ENCODE measurements around the gene JAKMIP1.

DNA sequence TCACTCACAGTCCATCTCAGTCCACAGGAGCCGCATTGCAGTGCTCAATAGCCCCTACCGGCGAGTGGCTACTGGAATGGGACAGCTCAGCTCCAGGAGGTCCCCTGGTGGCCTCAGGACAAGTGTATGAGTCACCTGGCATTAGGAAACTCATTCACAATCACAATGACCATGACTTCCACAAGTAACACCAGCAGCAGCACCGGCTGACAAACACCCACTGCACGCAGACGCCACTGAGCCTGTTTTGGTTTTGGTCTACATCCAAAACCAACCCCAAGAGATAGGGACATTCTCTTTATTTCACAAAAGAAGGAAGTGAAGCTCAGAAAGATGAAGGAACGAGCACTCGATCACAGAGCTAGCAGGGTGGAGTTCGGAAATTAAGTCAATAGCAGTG lies 8.1 kb downstream of the JAKMIP1 start:
- TF ChIP-seq ZFX (IDR thresholded peaks at IDR 0.05) = no peak
- no peak for TF ChIP-seq ZNF274 (IDR thresholded peaks at IDR 0.05; ENCODE audit: low read depth, low read length)
- TF ChIP-seq, protein P1, sequence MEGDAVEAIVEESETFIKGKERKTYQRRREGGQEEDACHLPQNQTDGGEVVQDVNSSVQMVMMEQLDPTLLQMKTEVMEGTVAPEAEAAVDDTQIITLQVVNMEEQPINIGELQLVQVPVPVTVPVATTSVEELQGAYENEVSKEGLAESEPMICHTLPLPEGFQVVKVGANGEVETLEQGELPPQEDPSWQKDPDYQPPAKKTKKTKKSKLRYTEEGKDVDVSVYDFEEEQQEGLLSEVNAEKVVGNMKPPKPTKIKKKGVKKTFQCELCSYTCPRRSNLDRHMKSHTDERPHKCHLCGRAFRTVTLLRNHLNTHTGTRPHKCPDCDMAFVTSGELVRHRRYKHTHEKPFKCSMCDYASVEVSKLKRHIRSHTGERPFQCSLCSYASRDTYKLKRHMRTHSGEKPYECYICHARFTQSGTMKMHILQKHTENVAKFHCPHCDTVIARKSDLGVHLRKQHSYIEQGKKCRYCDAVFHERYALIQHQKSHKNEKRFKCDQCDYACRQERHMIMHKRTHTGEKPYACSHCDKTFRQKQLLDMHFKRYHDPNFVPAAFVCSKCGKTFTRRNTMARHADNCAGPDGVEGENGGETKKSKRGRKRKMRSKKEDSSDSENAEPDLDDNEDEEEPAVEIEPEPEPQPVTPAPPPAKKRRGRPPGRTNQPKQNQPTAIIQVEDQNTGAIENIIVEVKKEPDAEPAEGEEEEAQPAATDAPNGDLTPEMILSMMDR (IDR thresholded peaks at IDR 0.05 in 2 of 3, conservative IDR thresholded peaks at IDR 0.05 in 1 of 3; ENCODE audit: borderline replicate concordance in 1 of 3, insufficient read depth in 1 of 3, low read depth in 2 of 3, low read length in 2 of 3) = no peak
- TF ChIP-seq POLR2A (IDR thresholded peaks at IDR 0.05; ENCODE audit: borderline replicate concordance, extremely low read depth, insufficient read depth, insufficient read length) = no peak
- TF ChIP-seq JUND (IDR thresholded peaks at IDR 0.05) = no peak
- TF ChIP-seq YY1 (IDR thresholded peaks at IDR 0.05; ENCODE audit: extremely low read depth, insufficient replicate concordance, low read depth, low read length) = no peak
- no peak for TF ChIP-seq ELF1 (IDR thresholded peaks at IDR 0.05; ENCODE audit: borderline replicate concordance, low read depth)
- TF ChIP-seq, protein P2, sequence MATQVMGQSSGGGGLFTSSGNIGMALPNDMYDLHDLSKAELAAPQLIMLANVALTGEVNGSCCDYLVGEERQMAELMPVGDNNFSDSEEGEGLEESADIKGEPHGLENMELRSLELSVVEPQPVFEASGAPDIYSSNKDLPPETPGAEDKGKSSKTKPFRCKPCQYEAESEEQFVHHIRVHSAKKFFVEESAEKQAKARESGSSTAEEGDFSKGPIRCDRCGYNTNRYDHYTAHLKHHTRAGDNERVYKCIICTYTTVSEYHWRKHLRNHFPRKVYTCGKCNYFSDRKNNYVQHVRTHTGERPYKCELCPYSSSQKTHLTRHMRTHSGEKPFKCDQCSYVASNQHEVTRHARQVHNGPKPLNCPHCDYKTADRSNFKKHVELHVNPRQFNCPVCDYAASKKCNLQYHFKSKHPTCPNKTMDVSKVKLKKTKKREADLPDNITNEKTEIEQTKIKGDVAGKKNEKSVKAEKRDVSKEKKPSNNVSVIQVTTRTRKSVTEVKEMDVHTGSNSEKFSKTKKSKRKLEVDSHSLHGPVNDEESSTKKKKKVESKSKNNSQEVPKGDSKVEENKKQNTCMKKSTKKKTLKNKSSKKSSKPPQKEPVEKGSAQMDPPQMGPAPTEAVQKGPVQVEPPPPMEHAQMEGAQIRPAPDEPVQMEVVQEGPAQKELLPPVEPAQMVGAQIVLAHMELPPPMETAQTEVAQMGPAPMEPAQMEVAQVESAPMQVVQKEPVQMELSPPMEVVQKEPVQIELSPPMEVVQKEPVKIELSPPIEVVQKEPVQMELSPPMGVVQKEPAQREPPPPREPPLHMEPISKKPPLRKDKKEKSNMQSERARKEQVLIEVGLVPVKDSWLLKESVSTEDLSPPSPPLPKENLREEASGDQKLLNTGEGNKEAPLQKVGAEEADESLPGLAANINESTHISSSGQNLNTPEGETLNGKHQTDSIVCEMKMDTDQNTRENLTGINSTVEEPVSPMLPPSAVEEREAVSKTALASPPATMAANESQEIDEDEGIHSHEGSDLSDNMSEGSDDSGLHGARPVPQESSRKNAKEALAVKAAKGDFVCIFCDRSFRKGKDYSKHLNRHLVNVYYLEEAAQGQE (IDR thresholded peaks at IDR 0.05; ENCODE audit: low read depth) = no peak
- no peak for TF ChIP-seq POLR2AphosphoS5 (IDR thresholded peaks at IDR 0.05; ENCODE audit: low read depth, low read length)
- TF ChIP-seq SP1 (IDR thresholded peaks at IDR 0.05; ENCODE audit: low read depth) = no peak
- TF ChIP-seq CBX3 (IDR thresholded peaks at IDR 0.05; ENCODE audit: low read depth) = no peak
- TF ChIP-seq EZH2 (IDR thresholded peaks at IDR 0.05) = no peak
